Spleen (tissue), 11 donors: ENCODE results near the gene AK8. TPM values are rescaled to one million over a fixed set of nuclear protein-coding genes. Genes with fewer than 3 reads are reported as not detected.

Experiments used
- DNase-seq: peaks from one replicate; pipeline ENCODE4 v3.0.0-alpha.2; 2020
- H3K27ac ChIP-seq, 8 donors: fragments of 200-600 bp; sonication (generic) in 7 of 8; 1 replicate in 4 of 8; 2 replicates in 4 of 8; pipeline versions ENCODE4 v1.5.0 to v1.8.0; 2016 to 2021; ENCODE audit warnings: inconsistent platforms in 4 of 8, mild to moderate bottlenecking in 4 of 8, moderate library complexity in 1 of 8
- H3K27me3 ChIP-seq, 7 donors: fragments of 200-600 bp; sonication (generic) in 6 of 7; replicated peaks in 1 of 7; 1 replicate in 4 of 7; 2 replicates in 3 of 7; pipeline versions ENCODE4 v1.5.0 to v1.8.0; 2016 to 2021; ENCODE audit warnings: inconsistent platforms in 3 of 7, mild to moderate bottlenecking in 1 of 7
- H3K36me3 ChIP-seq, 6 donors: fragments of 200-600 bp; sonication (generic) in 5 of 6; 1 replicate in 4 of 6; 2 replicates in 2 of 6; pipeline versions ENCODE4 v1.5.0 to v1.8.0; 2016 to 2021; ENCODE audit warnings: inconsistent platforms in 2 of 6
- H3K4me1 ChIP-seq, 6 donors: fragments of 200-600 bp; sonication (generic) in 5 of 6; 1 replicate in 3 of 6; 2 replicates in 3 of 6; pipeline versions ENCODE4 v1.5.0 to v1.8.0; 2016 to 2021; ENCODE audit warnings: inconsistent platforms in 3 of 6
- H3K4me3 ChIP-seq, 8 donors: fragments of 200-600 bp; sonication (generic) in 7 of 8; 1 replicate in 4 of 8; 2 replicates in 4 of 8; pipeline versions ENCODE4 v1.5.0 to v1.8.0; 2016 to 2021; ENCODE audit warnings: inconsistent platforms in 4 of 8, mild to moderate bottlenecking in 4 of 8, moderate library complexity in 2 of 8
- H3K9me3 ChIP-seq, 8 donors: fragments of 200-600 bp; sonication (generic) in 7 of 8; 1 replicate in 4 of 8; 2 replicates in 4 of 8; pipeline versions ENCODE4 v1.5.0 to v1.8.0; 2016 to 2021; ENCODE audit warnings: inconsistent platforms in 4 of 8
- POLR2A ChIP-seq, 3 donors: fragments of 450-650 bp; IDR thresholded peaks; one replicate each; pipeline ENCODE4 v1.5.1; 2017; ENCODE audit warnings: antibody characterized with exemption in 3 of 3, mild to moderate bottlenecking in 1 of 3
- POLR2AphosphoS5 ChIP-seq, 3 donors: sonication (generic); formaldehyde crosslinking; IDR thresholded peaks; one replicate each; pipeline ENCODE4 v1.5.1; 2017; ENCODE audit warnings: antibody characterized with exemption in 3 of 3
- WGBS, 5 donors: extraction: QIAGEN DNeasy Blood & Tissue Kit in 3 of 5; methylation state at CpG; one replicate each; pipeline versions ENCODE4 v1.1.5 to v1.1.7; 2013 to 2018; 5-methylcytosine and 5-hydroxymethylcytosine counted together
- intact Hi-C: fragments of 100-400 bp; cut with DNase I; formaldehyde crosslinking; loops from one replicate; pipeline ENCODE4 v1.15.0; 2023; ENCODE audit warnings: low total_unique reads
- polyA plus RNA-seq, 3 donors: library from polyadenylated mRNA; stranded (reverse); fragments of 200-250 nt; gene quantifications; one replicate each; pipeline ENCODE4 v1.2.1, GENCODE V29; 2013
- total RNA-seq, 7 donors: library from RNA; depleted of rRNA in 3 of 7; stranded (reverse); fragments of >200 nt in 3 of 7; fragmentation: NEBNext Ultra II Directional in 4 of 7; extraction: Animal tissue kit (Norgen Biotek cat#: 25700) in 4 of 7; gene quantifications; one replicate each; pipeline versions ENCODE4 v1.1.0 to v1.2.1, GENCODE V29; 2016 to 2021
- TF ChIP-seq, protein P1 (sequence below), 11 experiments: fragments of 200-600 bp in 7 of 11; fragments of 450-650 bp in 4 of 11; sonication (generic) in 4 of 11; IDR thresholded peaks in 8 of 11; conservative IDR thresholded peaks in 3 of 11; 1 replicate in 7 of 11; 2 replicates in 4 of 11; pipeline versions ENCODE4 v1.4.0 to v1.8.0; 2016 to 2021; ENCODE audit warnings: antibody characterized with exemption in 11 of 11, inconsistent platforms in 4 of 11, mild to moderate bottlenecking in 1 of 11
- donor health status: healthy with polysubstance abuse.
- donor health status: DM: no; HTN: no; CAD: no; lungs with moderate emphysema.
- donor health status: DM: no; HTN: no; CAD: no.
- donor health status: Bipolar disorder and iron deficiency.
- donor health status: healthy.
- donor health status: DM: no; HTN: no; CAD: no.
- donor health status: DM: yes; HTN: yes; CAD: no.

AK8 gene
- total and polyA plus RNA-seq, 10 donors, result 0.22 to 1.8 (median 0.93) TPM

- no peaks in the 10 kb centered on the region for H3K9me3 ChIP-seq
- 66 to 82% (median 74%) methylated on average over 6 of the region's 6 CpGs for WGBS, 5 donors
- H3K27ac ChIP-seq, result peak overlapping the region in 6 of 8 donors; percentile 61 to 85 (median 76)
- intact Hi-C loops, result no loop called here
- TF ChIP-seq, protein P1, sequence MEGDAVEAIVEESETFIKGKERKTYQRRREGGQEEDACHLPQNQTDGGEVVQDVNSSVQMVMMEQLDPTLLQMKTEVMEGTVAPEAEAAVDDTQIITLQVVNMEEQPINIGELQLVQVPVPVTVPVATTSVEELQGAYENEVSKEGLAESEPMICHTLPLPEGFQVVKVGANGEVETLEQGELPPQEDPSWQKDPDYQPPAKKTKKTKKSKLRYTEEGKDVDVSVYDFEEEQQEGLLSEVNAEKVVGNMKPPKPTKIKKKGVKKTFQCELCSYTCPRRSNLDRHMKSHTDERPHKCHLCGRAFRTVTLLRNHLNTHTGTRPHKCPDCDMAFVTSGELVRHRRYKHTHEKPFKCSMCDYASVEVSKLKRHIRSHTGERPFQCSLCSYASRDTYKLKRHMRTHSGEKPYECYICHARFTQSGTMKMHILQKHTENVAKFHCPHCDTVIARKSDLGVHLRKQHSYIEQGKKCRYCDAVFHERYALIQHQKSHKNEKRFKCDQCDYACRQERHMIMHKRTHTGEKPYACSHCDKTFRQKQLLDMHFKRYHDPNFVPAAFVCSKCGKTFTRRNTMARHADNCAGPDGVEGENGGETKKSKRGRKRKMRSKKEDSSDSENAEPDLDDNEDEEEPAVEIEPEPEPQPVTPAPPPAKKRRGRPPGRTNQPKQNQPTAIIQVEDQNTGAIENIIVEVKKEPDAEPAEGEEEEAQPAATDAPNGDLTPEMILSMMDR (IDR thresholded peaks at IDR 0.05 in 8 of 11, conservative IDR thresholded peaks at IDR 0.05 in 3 of 11), result no peak
- TF ChIP-seq POLR2AphosphoS5 (IDR thresholded peaks at IDR 0.05) (no peak), POLR2A (IDR thresholded peaks at IDR 0.05) (no peak)
- H3K27me3 ChIP-seq, result no peaks in the 10 kb centered on the region
- H3K4me3 ChIP-seq, result peak overlapping the region in 3 of 8 donors; percentile 85 to 98 (median 93)
- no peaks in the 10 kb centered on the region for H3K36me3 ChIP-seq
- DNase-seq, result peak; percentile 14
- peaks cover 0 to 28% (median 21%) of the 10 kb centered on the region in 6 donors for H3K4me1 ChIP-seq
These were observed 1.6 kb upstream of the AK8 start for GRCh38 chr9:132879457-132880323.

GRCh38 chr9:132878695-132879456, 792 bp upstream of the AK8 start, which contains the start of gene SPACA9:
Gene SPACA9, plus strand, starts transcription at chr9:132878898. Its CDS starts 5,050 bp downstream, at chr9:132883948.
- H3K27me3 ChIP-seq, result no peaks in the 10 kb centered on the region
- H3K4me1 ChIP-seq, result peaks cover 0 to 28% (median 21%) of the 10 kb centered on the region in 6 donors
- H3K27ac ChIP-seq, result peak within 1 kb of the TSS in 7 of 8 donors; percentile 29 to 85 (median 76)
- intact Hi-C loops, result no loop called here
- TF ChIP-seq, protein P1 (IDR thresholded peaks at IDR 0.05 in 8 of 11, conservative IDR thresholded peaks at IDR 0.05 in 3 of 11), result no peak
- TF ChIP-seq POLR2A (IDR thresholded peaks at IDR 0.05), result no peak
- TF ChIP-seq POLR2AphosphoS5 (IDR thresholded peaks at IDR 0.05), result no peak
- no peaks in the 10 kb centered on the region for H3K36me3 ChIP-seq
- peak within 1 kb of the TSS; percentile 85 to 98 (median 96) for H3K4me3 ChIP-seq
- 22 to 31% (median 24%) methylated on average over 34 to 42 of the region's 42 CpGs for WGBS, 5 donors
- DNase-seq, result peak; percentile 80
- H3K9me3 ChIP-seq, result no peaks in the 10 kb centered on the region

DNA sequence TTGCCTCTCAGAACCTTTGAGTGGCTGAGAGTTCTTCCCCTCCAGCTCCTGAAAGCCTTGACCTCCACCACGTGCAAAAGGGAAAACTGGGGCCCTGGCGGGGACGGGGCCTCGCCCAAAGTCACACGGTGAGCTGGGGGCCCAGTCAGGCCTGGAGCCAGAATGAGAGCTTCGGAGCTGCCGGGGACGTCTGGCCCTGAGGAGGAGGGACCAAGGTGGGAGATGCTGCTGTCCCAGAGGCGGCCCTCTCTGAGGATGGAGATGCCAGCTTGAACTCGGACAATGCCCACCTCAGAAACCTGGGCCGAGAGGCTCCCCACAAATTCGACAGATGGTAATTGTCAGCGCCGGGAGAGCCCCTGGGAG, 643 bp downstream of the AK8 start:
- no peaks in the 10 kb centered on the region for H3K27me3 ChIP-seq
- H3K9me3 ChIP-seq, result no peaks in the 10 kb centered on the region
- intact Hi-C loops, result no loop called here
- H3K4me3 ChIP-seq, result peak overlapping the region; percentile 85 to 98 (median 96)
- H3K27ac ChIP-seq, result no peak overlapping the region
- TF ChIP-seq, protein P1 (IDR thresholded peaks at IDR 0.05 in 8 of 11, conservative IDR thresholded peaks at IDR 0.05 in 3 of 11), result no peak
- TF ChIP-seq POLR2AphosphoS5 (IDR thresholded peaks at IDR 0.05) (no peak), POLR2A (IDR thresholded peaks at IDR 0.05) (no peak)
- 51 to 69% (median 65%) methylated on average over 13 to 14 of the region's 14 CpGs for WGBS, 5 donors
- DNase-seq, result no peak
- H3K4me1 ChIP-seq, result peaks cover 0 to 28% (median 21%) of the 10 kb centered on the region in 6 donors
- no peaks in the 10 kb centered on the region for H3K36me3 ChIP-seq
